MM.1S (cell line): ENCODE data around the gene PSD2.

Source experiments
- CTCF ChIP-seq: fragments of 300-600 bp; sonication (generic); IDR thresholded peaks from 2 replicates; pipeline ENCODE4 v1.5.1; 2016; ENCODE audit warnings: antibody characterized with exemption, low read length, mixed read lengths
- EZH2 ChIP-seq: fragments of 300-600 bp; sonication (generic); optimal IDR thresholded peaks from 2 replicates; pipeline ENCODE3; 2017; ENCODE audit warnings: low read depth, mild to moderate bottlenecking, antibody characterized with exemption, low read length, mixed read lengths

GRCh38 chr5:139797335-139797734, 1.7 kb downstream of the PSD2 start:
- no peak for TF ChIP-seq CTCF
- TF ChIP-seq EZH2, result no peak
